Fibroblast of mammary gland (primary cell): Measurements from ENCODE around the gene PRKAR1B.

Experiments used
- DNase-seq: peaks from one replicate; pipeline ENCODE4 v3.0.0-alpha.2; 2010; ENCODE audit warnings: low read depth
- H3K4me3 ChIP-seq: 2 replicates; pipeline ENCODE4 v1.5.1; 2011; ENCODE audit warnings: low read depth, mild to moderate bottlenecking, low read length, moderate library complexity; ENCODE audit not compliant: control insufficient read depth
- TF ChIP-seq, protein P1 (sequence below): conservative IDR thresholded peaks from 2 replicates; pipeline ENCODE4 v1.5.1; 2011; ENCODE audit warnings: low read depth, low read length, inconsistent platforms; ENCODE audit not compliant: control insufficient read depth, insufficient read depth

PRKAR1B gene

DNA sequence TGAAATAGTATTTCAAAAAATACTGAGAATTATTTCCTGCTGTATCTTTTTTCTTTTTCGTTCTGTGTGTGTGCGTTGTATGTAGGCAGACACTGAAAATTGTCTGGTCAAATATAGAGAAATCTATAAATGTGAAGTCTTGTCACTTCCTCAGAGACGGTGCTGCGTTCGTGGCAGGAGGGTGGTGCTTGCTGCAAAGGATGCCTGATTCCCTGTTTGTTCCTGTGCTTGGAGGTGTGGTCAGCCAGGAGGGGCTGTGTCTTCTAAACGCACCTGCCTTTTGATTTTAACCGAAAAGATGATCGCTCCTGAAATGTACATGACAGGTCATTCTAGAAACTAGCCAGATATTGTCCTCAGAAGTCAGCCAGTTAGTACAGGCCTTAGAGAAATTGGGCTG is 32.5 kb upstream of the PRKAR1B start:
- H3K4me3 ChIP-seq, result no peak overlapping the region
- DNase-seq, result no peak
- TF ChIP-seq, protein P1, sequence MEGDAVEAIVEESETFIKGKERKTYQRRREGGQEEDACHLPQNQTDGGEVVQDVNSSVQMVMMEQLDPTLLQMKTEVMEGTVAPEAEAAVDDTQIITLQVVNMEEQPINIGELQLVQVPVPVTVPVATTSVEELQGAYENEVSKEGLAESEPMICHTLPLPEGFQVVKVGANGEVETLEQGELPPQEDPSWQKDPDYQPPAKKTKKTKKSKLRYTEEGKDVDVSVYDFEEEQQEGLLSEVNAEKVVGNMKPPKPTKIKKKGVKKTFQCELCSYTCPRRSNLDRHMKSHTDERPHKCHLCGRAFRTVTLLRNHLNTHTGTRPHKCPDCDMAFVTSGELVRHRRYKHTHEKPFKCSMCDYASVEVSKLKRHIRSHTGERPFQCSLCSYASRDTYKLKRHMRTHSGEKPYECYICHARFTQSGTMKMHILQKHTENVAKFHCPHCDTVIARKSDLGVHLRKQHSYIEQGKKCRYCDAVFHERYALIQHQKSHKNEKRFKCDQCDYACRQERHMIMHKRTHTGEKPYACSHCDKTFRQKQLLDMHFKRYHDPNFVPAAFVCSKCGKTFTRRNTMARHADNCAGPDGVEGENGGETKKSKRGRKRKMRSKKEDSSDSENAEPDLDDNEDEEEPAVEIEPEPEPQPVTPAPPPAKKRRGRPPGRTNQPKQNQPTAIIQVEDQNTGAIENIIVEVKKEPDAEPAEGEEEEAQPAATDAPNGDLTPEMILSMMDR, result no peak

DNA sequence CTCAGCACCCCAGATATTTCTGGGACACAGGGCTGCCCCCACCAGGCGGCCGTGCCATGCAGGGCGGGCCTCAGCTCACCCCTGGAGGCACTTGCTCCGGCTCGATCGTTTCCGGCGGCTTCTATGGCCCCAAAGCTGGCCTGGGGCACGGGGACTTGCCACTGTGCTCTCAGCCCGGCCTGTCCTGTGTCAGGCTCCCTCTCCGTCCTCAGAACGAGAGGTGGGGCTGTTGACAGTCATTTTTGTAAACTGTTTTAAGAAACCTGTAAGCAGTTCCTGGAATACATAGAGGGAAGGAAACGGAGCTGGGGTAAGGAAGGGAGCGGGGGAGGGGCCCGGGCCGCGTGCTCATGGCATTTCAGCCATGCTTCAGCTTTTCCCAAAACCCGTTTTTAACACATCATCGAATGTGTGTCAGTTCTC is 30.7 kb upstream of the PRKAR1B start:
- TF ChIP-seq, protein P1, result no peak
- no peak overlapping the region for H3K4me3 ChIP-seq
- no peak for DNase-seq

DNA sequence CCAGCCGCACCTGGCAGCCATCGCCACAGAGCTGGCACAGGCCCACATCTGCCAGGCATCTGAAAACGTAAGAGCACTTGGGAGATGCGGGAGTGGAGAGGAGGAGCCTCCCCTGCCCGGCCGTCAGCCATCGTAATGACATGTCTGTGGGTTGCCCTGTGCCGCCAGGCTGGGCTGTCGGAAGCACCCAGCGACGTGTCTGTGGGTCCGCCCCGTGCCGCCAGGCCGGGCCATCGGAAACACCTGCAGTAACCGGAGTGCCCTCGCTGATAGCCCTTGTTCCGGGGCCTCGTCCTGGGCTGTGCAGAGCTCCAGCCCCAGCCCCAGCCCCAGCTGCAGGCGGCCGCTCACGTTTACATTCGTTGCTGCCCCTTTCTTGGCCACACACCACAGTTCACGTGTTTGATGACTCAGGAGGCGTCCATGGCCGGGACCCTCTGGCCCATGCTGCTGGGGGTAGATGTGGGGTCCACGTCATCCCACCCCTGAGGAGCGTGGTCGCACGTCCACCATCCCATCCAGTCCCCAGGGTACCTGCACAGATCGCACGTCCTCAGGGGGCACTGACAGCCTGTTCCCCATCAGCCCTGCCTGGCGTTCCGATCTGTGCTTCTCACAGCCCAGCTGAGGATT is 30.0 kb upstream of the PRKAR1B start:
- TF ChIP-seq, protein P1, result no peak
- no peak for DNase-seq
- no peak overlapping the region for H3K4me3 ChIP-seq

DNA sequence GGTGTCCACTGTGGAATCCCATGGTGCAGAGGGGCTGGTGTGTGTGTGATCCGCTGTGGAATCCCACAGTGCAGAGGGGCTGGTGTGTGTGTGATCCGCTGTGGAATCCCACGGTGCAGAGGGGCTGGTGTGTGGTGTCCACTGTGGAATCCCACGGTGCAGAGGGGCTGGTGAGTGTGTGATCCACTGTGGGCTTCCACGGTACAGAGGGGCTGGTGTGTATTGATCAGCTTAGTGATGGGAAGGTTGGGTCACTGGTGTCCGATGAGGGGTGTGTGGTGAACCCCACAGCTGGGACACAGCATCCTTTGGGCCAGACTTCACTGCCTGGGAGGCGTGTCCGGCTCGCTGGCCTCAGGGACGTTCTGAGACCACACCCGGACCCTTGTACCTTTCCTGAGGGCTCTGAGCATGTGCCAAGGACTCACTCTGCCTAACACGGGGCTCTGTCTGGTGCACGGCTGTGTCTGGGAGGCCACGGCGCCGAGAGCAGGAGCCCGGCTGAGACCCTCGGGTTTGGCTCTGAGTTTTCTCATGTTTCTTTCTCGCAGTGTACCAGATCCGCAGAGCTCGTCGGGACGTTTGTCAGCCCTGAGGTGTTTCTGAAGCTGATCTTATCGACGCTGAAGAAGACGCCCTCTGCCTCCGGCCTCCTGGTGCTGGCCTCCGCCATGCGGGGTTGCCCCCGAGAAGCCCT is 29.3 kb upstream of the PRKAR1B start:
- H3K4me3 ChIP-seq, result no peak overlapping the region
- DNase-seq, result no peak
- TF ChIP-seq, protein P1, result no peak

DNA sequence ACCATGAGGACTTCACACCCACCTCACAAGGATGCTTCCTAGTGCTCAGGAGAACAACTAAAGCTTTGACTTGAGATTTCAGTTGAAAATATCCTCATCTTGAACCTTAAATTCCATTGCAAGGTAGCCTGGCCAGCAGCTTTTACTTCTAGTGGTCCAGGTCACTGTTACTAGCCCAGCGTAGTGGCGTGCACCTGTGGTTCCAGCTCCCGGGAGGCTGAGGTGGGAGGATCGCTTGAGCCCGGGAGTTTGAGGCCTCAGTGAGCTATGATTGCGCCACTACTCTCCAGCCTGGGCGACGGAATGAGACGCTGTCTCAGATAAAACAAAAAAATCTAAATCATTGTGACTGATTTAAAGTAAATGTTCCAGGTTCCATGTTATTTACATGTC is 28.3 kb upstream of the PRKAR1B start:
- no peak for DNase-seq
- TF ChIP-seq, protein P1, result no peak

DNA sequence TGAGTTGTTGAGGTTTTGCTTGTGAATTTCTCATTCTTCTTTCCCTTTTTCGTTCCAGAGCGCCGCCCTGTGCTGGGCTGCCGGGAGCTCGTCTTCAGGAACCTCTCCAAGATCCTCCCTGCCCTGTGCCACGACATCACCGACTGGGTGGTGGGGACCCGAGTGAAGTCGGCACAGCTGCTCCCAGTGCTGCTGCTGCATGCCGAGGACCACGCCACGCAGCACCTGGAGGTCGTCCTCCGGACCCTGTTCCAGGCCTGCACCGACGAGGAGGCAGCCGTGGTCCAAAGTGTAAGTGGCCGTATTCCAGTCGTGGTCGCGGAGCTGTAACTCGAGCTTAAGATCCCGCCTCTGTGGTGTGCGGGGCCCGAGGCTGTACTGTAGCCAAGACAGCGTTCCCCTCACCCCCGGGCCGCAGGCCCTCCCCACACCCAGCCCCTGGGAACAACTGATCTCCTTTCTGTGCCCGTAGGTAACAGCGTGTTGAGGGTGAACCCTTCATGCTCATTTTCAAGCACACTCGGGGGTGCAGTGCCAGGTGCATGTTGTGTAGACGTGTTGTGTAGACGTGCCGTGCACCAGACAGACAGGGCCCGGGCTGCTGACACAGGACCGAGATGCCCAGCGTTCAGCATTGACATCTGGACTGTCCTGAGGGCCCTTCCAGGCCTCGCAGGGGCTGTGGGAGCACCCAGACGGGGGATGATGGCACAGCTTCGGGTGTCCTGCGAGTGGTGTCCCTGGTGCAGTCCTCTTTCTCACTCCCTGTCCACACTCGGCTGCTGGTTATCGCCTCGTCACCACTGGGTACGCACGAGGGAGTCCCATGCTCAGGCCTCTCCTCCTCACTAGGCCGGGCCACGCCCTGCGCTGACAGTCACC is 27.7 kb upstream of the PRKAR1B start:
- H3K4me3 ChIP-seq, result no peak overlapping the region

More for the DNA sequence above, 28.3 kb upstream of the PRKAR1B start:
- no peak overlapping the region for H3K4me3 ChIP-seq

More for the DNA sequence above, 27.7 kb upstream of the PRKAR1B start:
- TF ChIP-seq, protein P1, result no peak
- no peak for DNase-seq
